PC-3 (cell line): Measurements from ENCODE around the gene DHDDS. TPM values are rescaled to one million over a fixed set of nuclear protein-coding genes. Genes with fewer than 3 reads are reported as not detected.

Experiments
- ATAC-seq: fragments of 200-7000 bp; cut with Tn5 transposase; 2 replicates; pipeline ENCODE4 v1.9.1; 2020; ENCODE audit warnings: mild to moderate bottlenecking, moderate library complexity
- BruUV-seq: library from RNA; stranded (reverse); fragments of 400-500 nt; replicated peaks from 2 replicates; lab custom pipeline; 2021; lab: Mats Ljungman, UMichigan
- CTCF ChIA-PET: fragments of 300-600 bp; sonication (Branson Sonifier 250); formaldehyde crosslinking; loops from one replicate; lab custom pipeline; 2022; ENCODE audit warnings: antibody characterized with exemption; lab: Charles Lee
- POLR2A ChIA-PET: fragments of 300-600 bp; sonication (Branson Sonifier 250); formaldehyde crosslinking; loops from one replicate; lab custom pipeline; 2022; ENCODE audit warnings: antibody characterized with exemption; ENCODE audit not compliant: unreplicated experiment; lab: Charles Lee
- DNase-seq: peaks from one replicate; pipeline ENCODE4 v3.0.0-alpha.2; 2015
- H2AFZ ChIP-seq: fragments of 300-600 bp; sonication (generic); 2 replicates; pipeline ENCODE4 v1.6.0; 2016; ENCODE audit warnings: antibody characterized with exemption, low read length
- H3F3A ChIP-seq: fragments of 300-600 bp; sonication (generic); one replicate; pipeline ENCODE4 v1.6.0; 2017; ENCODE audit warnings: antibody characterized with exemption, low read length, control low read depth, mild to moderate bottlenecking; ENCODE audit not compliant: unreplicated experiment
- H3K27ac ChIP-seq: fragments of 300-600 bp; sonication (generic); 2 replicates; pipeline ENCODE4 v1.5.1; 2016; ENCODE audit warnings: mild to moderate bottlenecking, low read length
- H3K27me3 ChIP-seq: fragments of 300-600 bp; sonication (generic); 2 replicates; pipeline ENCODE4 v1.6.1; 2016; ENCODE audit warnings: low read length, mixed read lengths
- H3K36me3 ChIP-seq: fragments of 300-600 bp; sonication (generic); 2 replicates; pipeline ENCODE4 v1.6.1; 2016; ENCODE audit warnings: low read depth, mixed run types, low read length, mixed read lengths
- H3K4me1 ChIP-seq: fragments of 300-600 bp; sonication (generic); 2 replicates; pipeline ENCODE4 v1.5.1; 2016; ENCODE audit warnings: low read length; ENCODE audit not compliant: insufficient read depth
- H3K4me2 ChIP-seq: fragments of 300-600 bp; sonication (generic); 2 replicates; pipeline ENCODE4 v1.6.0; 2016; ENCODE audit warnings: low read length
- H3K4me3 ChIP-seq: fragments of 300-600 bp; sonication (generic); 2 replicates; pipeline ENCODE4 v1.5.1; 2016; ENCODE audit warnings: mild to moderate bottlenecking, low read length, mixed read lengths
- H3K79me2 ChIP-seq: fragments of 300-600 bp; sonication (generic); 2 replicates; pipeline ENCODE4 v1.6.1; 2017; ENCODE audit warnings: low read length, mixed read lengths
- H3K9ac ChIP-seq: fragments of 300-600 bp; sonication (generic); 2 replicates; pipeline ENCODE4 v1.6.0; 2016; ENCODE audit warnings: mild to moderate bottlenecking, low read length
- H3K9me2 ChIP-seq: fragments of 300-600 bp; sonication (generic); replicated peaks from 2 replicates; pipeline ENCODE4 v1.6.1; 2016; ENCODE audit warnings: mixed run types, low read length, mixed read lengths
- H3K9me3 ChIP-seq: fragments of 300-600 bp; sonication (generic); 2 replicates; pipeline ENCODE4 v1.6.1; 2016; ENCODE audit warnings: low read length, mixed read lengths
- H4K20me1 ChIP-seq: fragments of 300-600 bp; sonication (generic); 2 replicates; pipeline ENCODE4 v1.6.1; 2016; ENCODE audit warnings: low read length, mixed read lengths
- CTCF ChIP-seq: fragments of 300-600 bp; sonication (generic); conservative IDR thresholded peaks from 2 replicates; pipeline ENCODE4 v1.5.1; 2017; ENCODE audit warnings: antibody characterized with exemption, low read depth, mild to moderate bottlenecking, low read length
- EZH2 ChIP-seq: fragments of 300-600 bp; sonication (generic); IDR thresholded peaks from one replicate; pipeline ENCODE4 v1.6.1; 2017; ENCODE audit warnings: antibody characterized with exemption, mild to moderate bottlenecking, low read length; ENCODE audit not compliant: unreplicated experiment
- EZH2phosphoT487 ChIP-seq: fragments of 300-600 bp; sonication (generic); IDR thresholded peaks from 2 replicates; pipeline ENCODE4 v1.6.1; 2018; ENCODE audit warnings: mild to moderate bottlenecking, antibody characterized with exemption, low read length, borderline replicate concordance
- intact Hi-C: fragments of 100-400 bp; cut with micrococcal nuclease; formaldehyde crosslinking; loops from 2 replicates; pipeline ENCODE4 v1.9.0; 2023
- total RNA-seq: library from RNA; depleted of rRNA; stranded (reverse); fragments of >200 nt; gene quantifications from 2 replicates; pipeline ENCODE4 v1.2.3, GENCODE V29; 2014

Gene DHDDS
- total RNA-seq, 1 experiment from 2014 or later: 49.6 TPM

- intact Hi-C loops: no loop called here
- Histone ChIP-seq H3K27ac (no peak overlapping the region), H3K9me2 (no peaks in the 10 kb centered on the region), H3K4me2 (no peak overlapping the region), H3K9me3 (no peaks in the 10 kb centered on the region), H3K36me3 (no peaks in the 10 kb centered on the region), H3K27me3 (no peaks in the 10 kb centered on the region), H3K4me1 (peaks cover 4% of the 10 kb centered on the region), H3K4me3 (no peak overlapping the region), H4K20me1 (no peaks in the 10 kb centered on the region), H3F3A (no peaks in the 10 kb centered on the region), H3K79me2 (no peaks in the 10 kb centered on the region), H3K9ac (no peak overlapping the region), H2AFZ (no peak overlapping the region)
- ChIA-PET POLR2A (no interaction called here), CTCF (interaction anchor here (0.7 kb wide), 1 partner anchor 221 kb away, joined by 3 read pairs; the partner anchor contains the start of gene CNKSR1)
- ATAC-seq (no peak), DNase-seq (no peak)
- BruUV-seq: no TSS peak
- TF ChIP-seq CTCF (no peak), EZH2 (no peak), EZH2phosphoT487 (no peak)
These were observed 33.1 kb upstream of the DHDDS start for GRCh38 chr1:26399034-26399433.

GRCh38 chr1:26401891-26402290, 30.2 kb upstream of the DHDDS start:
- H3K9me3 ChIP-seq: no peaks in the 10 kb centered on the region
- DNase-seq (no peak), ATAC-seq (no peak)
- no peak overlapping the region for H3K4me2 ChIP-seq
- TF ChIP-seq EZH2 (no peak), EZH2phosphoT487 (no peak), CTCF (no peak)
- H3K27ac ChIP-seq: no peak overlapping the region
- no peak overlapping the region for H3K4me3 ChIP-seq
- H3K4me1 ChIP-seq: peaks cover 29% of the 10 kb centered on the region
- no peak overlapping the region for H3K9ac ChIP-seq
- H3K9me2 ChIP-seq: no peaks in the 10 kb centered on the region
- H3K36me3 ChIP-seq: no peaks in the 10 kb centered on the region
- intact Hi-C loops: no loop called here
- H3K79me2 ChIP-seq: no peaks in the 10 kb centered on the region
- H3K27me3 ChIP-seq: no peaks in the 10 kb centered on the region
- no TSS peak for BruUV-seq
- no peaks in the 10 kb centered on the region for H3F3A ChIP-seq
- no peak overlapping the region for H2AFZ ChIP-seq
- CTCF ChIA-PET: interaction anchor here (0.6 kb wide), 1 partner anchor 276 kb away, joined by 3 read pairs; no protein-coding TSS in a partner anchor
- POLR2A ChIA-PET: interaction anchor here (0.6 kb wide), 1 partner anchor 322 kb away, joined by 3 read pairs; no protein-coding TSS in a partner anchor
- no peaks in the 10 kb centered on the region for H4K20me1 ChIP-seq

GRCh38 chr1:26403656-26404055, 28.5 kb upstream of the DHDDS start:
- BruUV-seq: no TSS peak
- peaks cover 29% of the 10 kb centered on the region for H3K4me1 ChIP-seq

More at GRCh38 chr1:26403656-26404055, 28.5 kb upstream of the DHDDS start:
- Histone ChIP-seq H3K36me3 (no peaks in the 10 kb centered on the region), H3K27ac (no peak overlapping the region), H3K27me3 (no peaks in the 10 kb centered on the region), H3K9me3 (no peaks in the 10 kb centered on the region), H3K9ac (no peak overlapping the region), H3F3A (no peaks in the 10 kb centered on the region), H2AFZ (no peak overlapping the region), H4K20me1 (no peaks in the 10 kb centered on the region), H3K4me3 (no peak overlapping the region), H3K4me2 (no peak overlapping the region), H3K9me2 (no peaks in the 10 kb centered on the region), H3K79me2 (no peaks in the 10 kb centered on the region)
- POLR2A ChIA-PET: no interaction called here
- CTCF ChIA-PET: no interaction called here
- ATAC-seq: no peak
- DNase-seq: no peak
- intact Hi-C loops: no loop called here
- TF ChIP-seq EZH2phosphoT487: no peak
- TF ChIP-seq EZH2: no peak
- no peak for TF ChIP-seq CTCF
